GM19023 (cell line): ENCODE results near the gene PAPOLA.

Experiments
- ATAC-seq: cut with Tn5 transposase; IDR thresholded peaks from one replicate; pipeline ENCODE4 v1.9.1; 2021; ENCODE audit warnings: mild to moderate bottlenecking, moderate library complexity; ENCODE audit not compliant: unreplicated experiment

PAPOLA gene

GRCh38 chr14:96564389-96564788 is 62.2 kb downstream of the PAPOLA start:
- ATAC-seq: no peak

- no peak for ATAC-seq
Observed at GRCh38 chr14:96565811-96566210, 63.6 kb downstream of the PAPOLA start.

DNA sequence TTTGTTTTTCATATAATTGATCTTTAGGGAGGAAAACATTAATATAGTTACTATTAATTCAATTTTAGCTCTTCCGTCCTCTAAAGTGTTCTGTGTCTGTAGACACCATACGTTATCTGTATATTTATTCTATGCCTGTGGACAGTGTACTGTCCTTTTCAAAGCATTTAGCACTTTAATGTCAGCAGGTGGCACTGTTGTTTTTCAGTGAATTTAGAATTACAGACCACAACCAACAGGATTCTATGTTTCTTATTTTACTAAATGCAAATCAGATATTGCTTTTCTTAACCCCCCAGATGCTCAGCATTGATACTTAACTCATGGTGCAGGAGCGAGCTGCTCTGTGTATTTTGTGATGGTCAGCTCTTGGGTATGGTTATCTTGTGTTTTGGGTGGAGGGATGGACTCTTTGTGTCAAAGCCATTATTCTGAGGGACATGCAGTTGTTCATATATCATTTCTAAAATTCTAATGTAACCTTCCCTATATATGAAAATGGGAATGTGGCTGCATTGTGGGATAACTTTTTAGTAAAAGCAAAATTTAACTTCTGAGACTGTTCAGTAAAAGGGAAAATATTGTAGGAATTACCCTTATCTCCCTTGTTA is 65.2 kb downstream of the PAPOLA start:
- ATAC-seq: no peak

GRCh38 chr14:96568621-96569020 is 66.4 kb downstream of the PAPOLA start:
- no peak for ATAC-seq

GRCh38 chr14:96571311-96571710 is 69.1 kb downstream of the PAPOLA start:
- ATAC-seq: no peak

- ATAC-seq: no peak
Observed at GRCh38 chr14:96573473-96574100, 71.4 kb downstream of the PAPOLA start.

DNA sequence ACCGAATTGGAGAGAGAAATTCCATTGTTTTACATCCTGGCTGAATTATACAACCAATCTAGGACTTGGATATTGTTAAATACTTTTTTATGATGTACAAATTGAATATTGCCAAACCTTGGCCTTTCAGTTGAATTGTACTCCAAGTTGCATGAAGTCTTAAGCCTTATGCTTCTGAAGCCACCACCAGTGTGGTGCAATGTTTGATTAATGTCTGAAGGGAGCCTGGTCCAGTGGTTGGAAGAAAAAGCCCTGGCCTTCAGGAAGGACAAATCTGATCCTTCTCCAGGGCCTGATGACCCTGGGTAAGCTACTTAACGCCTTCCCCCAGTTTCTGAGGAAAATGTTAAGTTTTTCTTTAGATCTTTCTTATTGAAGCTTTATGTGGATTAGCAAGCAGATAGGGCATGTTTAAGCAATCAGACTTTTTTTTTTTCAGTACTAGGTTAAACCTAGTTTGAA is 72.0 kb downstream of the PAPOLA start:
- no peak for ATAC-seq

DNA sequence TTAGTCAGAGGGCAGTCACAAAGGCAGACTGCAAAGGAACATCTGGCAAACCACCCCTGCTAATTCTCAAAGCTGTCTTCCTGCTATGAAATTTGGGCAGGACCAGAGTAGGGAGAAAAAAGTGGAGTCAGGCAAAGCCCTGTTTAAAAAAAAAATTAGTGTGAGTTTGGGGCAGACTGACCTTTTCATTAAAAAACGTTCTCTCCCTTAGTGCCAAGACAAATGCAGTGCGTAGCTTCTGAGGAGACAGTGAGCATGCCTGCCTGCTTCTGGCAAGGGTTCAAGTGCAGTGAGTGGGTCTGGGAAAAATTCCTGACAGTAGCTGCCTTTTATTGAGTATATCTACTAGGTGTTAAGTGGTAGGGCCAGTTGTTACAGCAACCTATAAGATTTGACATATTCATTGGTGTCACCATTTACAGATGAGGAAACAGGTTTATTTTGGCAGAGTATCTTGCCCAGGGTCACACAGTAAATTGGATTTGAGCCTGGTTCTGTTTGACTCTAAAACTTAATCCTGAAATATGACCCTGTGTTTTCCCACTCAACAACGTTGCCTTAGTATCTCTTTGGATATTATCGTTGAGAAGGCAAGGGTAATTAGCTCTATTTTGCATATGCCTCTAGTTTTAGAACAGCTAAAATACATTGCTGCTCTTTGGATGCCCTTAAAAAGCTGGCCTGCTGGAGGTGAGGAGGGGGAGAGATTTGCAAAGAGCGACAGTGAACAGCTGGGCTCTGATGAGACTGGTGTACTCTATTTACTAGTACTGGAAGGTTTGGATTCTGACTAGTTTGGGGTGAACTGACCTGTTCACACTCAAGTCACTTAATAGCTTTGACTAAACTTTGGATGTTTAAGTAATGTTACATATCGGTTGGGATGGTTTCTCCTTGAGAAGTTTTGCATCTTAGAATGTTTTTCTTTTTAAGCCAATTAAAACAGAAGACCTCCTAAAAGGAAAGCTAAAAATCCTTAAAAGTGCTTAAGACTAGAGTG is 72.8 kb downstream of the PAPOLA start:
- no peak for ATAC-seq

- ATAC-seq: no peak
Observed at GRCh38 chr14:96576359-96576758, 74.2 kb downstream of the PAPOLA start.

- no peak for ATAC-seq
Observed at GRCh38 chr14:96576937-96577336, 74.8 kb downstream of the PAPOLA start.

GRCh38 chr14:96578619-96579018 is 76.4 kb downstream of the PAPOLA start:
- no peak for ATAC-seq

DNA sequence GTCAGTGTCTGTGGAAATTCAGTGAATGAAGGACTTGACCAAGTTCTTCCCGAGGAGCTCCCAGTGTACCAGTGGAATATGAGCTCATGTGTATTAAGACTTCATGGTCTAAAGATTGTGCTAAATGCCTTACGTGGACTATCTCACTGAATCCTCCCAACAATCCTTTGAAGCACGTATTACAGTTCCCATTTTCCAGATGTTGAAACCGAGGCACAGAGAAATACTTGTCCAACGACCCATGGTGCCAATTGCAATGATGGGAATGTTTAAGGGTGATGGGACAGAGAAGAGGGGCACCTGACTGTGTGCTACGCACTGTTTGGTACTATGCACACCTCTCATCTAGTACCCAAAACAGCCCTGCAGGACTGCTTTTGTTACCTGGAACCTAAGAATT is 77.2 kb downstream of the PAPOLA start:
- ATAC-seq: no peak

DNA sequence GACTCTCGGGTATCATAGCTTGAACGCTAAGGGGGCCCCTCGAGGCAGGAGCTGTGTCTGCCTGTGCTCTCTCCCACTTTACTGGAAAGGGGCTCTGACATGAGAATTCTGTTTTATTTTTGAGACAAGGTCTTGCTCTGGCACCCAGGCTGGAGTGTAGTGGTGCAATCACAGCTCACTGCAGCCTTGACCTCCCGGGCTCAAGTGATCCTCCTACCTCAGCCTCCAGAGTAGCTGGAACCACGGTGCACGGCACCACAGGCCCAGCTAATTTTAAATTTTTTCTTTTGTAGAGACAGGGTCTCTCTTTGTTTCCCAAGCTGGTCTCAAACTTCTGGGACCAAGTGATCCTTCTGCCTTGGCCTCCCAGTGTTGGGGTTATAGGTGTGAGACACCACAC is 77.7 kb downstream of the PAPOLA start:
- ATAC-seq: no peak

DNA sequence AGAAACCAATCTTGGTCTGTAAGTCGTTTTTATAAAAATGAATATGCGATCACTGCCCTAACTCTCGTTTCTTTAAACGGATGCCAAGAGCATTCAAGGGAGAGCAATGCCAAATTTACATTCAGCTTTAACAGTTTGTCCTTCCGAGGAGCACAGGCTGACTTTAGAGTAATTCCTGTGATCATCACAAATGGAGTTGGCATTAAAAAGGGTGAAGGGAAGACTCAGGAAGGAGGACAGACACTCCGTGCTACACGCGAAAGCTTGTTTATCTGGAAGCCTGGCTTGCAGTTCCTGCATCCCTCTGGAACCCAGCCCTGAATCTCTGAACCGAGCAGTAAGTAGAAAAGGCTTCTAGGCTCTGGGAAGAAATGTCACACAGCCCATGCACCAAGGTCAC is 78.4 kb downstream of the PAPOLA start:
- ATAC-seq: no peak

GRCh38 chr14:96581026-96581425 is 78.8 kb downstream of the PAPOLA start:
- no peak for ATAC-seq

DNA sequence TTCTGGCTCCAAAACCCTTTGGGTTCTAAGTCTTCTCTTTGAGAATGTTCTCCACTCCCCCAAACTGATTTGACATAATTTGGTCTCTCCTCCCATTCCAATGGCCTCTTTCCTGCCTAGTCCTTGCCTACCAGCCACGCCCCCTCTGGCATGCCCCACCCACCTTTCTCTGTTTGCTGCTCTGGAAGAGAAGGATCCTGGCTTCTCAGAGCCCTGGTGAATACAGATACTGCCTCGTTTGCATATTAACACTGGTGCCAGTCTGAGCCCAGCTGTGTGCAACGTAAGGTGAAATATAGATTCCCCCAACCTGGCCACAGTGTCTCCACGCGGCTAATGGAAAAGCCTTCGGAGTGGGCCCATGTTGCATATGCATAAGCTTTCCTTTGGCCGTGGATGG is 79.7 kb downstream of the PAPOLA start:
- no peak for ATAC-seq

GRCh38 chr14:96582411-96582961 is 80.3 kb downstream of the PAPOLA start:
- no peak for ATAC-seq

- ATAC-seq: no peak
Observed at GRCh38 chr14:96582995-96583394, 80.8 kb downstream of the PAPOLA start.

DNA sequence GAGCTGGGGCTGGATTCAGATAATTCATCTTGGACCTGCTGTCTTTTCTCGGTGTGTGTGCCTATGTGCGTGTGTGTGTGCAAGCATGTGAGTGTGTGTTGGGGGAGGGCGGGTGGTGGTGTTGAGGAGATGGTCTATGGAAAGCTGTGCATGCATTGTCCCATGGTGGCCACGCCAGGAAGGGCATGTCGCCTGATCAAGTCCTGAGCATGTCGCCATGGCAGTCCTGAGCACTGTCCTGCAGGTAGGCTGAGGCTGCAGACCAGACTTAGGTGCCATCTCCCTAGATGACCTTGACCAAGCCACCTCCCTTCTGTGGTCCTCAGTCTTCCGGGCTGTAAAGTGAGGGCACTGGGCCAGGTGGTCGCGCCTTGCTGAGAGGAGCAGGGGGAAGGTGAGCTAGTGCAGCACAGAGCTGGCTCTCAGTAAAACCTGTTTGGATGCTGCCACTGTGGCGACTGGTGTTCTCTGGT is 81.4 kb downstream of the PAPOLA start:
- no peak for ATAC-seq

GRCh38 chr14:96584199-96584906 is 82.2 kb downstream of the PAPOLA start:
- peak; percentile 66 for ATAC-seq
